SK-N-SH (cell line): Measurements from ENCODE around the gene SYNE2.

Experiments
- EP300 ChIP-seq, 2 experiments: IDR thresholded peaks; 2 replicates each; pipeline versions ENCODE4 v1.4.0 to v1.6.1; 2012; ENCODE audit warnings: borderline replicate concordance in 1 of 2, low read depth in 1 of 2, low read length in 1 of 2
- RAD21 ChIP-seq: IDR thresholded peaks from 2 replicates; pipeline ENCODE4 v1.6.1; 2012; ENCODE audit warnings: mild to moderate bottlenecking, low read length
- RFX5 ChIP-seq: IDR thresholded peaks from 2 replicates; pipeline ENCODE4 v1.6.1; 2012; ENCODE audit warnings: mild to moderate bottlenecking, improper control_type of control experiment, low read length
- SIN3A ChIP-seq: IDR thresholded peaks from 2 replicates; pipeline ENCODE4 v1.6.1; 2012; ENCODE audit warnings: low read depth, mild to moderate bottlenecking, low read length, moderate library complexity, borderline replicate concordance
- TF ChIP-seq, protein P1 (sequence below): fragments of 150-350 bp; IDR thresholded peaks from 2 replicates; pipeline ENCODE4 v1.6.1; 2017; ENCODE audit warnings: antibody characterized with exemption, low read length, low read depth, borderline replicate concordance
- TF ChIP-seq, protein P2 (sequence below): IDR thresholded peaks from 2 replicates; pipeline ENCODE4 v1.4.0; 2012; ENCODE audit warnings: low read depth
- TF ChIP-seq, protein P3 (sequence below): fragments of 200-600 bp; sonication (generic); IDR thresholded peaks from 2 replicates; pipeline ENCODE4 v1.6.1; 2017; ENCODE audit warnings: antibody characterized with exemption, mild to moderate bottlenecking, moderate library complexity

DNA sequence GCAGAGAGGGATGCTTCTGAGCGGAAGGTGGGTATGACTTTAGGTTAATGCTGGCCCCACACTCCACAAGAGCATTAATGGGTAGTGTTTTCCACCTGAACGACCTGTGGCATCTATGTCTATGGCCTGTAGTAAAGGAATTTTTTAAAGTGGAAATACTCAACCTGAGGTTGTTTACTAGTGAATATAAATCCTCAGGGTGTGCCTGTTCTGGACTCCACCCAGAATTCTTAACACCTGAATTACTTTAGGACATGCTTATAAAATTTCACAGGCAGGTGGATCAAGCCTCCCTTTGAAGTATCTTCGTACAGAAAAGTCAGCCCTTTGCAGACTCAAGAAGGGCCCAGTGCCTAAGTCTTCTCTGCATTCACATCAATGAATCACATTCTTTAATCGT is 245.3 kb downstream of the SYNE2 start:
- TF ChIP-seq SIN3A, result no peak
- TF ChIP-seq, protein P1, sequence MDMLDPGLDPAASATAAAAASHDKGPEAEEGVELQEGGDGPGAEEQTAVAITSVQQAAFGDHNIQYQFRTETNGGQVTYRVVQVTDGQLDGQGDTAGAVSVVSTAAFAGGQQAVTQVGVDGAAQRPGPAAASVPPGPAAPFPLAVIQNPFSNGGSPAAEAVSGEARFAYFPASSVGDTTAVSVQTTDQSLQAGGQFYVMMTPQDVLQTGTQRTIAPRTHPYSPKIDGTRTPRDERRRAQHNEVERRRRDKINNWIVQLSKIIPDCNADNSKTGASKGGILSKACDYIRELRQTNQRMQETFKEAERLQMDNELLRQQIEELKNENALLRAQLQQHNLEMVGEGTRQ, result no peak
- no peak for TF ChIP-seq RFX5
- no peak for TF ChIP-seq EP300 (IDR thresholded peaks at IDR 0.05; ENCODE audit: borderline replicate concordance in 1 of 2, low read depth in 1 of 2, low read length in 1 of 2)
- TF ChIP-seq, protein P2, sequence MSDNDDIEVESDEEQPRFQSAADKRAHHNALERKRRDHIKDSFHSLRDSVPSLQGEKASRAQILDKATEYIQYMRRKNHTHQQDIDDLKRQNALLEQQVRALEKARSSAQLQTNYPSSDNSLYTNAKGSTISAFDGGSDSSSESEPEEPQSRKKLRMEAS, result no peak
- TF ChIP-seq, protein P3, sequence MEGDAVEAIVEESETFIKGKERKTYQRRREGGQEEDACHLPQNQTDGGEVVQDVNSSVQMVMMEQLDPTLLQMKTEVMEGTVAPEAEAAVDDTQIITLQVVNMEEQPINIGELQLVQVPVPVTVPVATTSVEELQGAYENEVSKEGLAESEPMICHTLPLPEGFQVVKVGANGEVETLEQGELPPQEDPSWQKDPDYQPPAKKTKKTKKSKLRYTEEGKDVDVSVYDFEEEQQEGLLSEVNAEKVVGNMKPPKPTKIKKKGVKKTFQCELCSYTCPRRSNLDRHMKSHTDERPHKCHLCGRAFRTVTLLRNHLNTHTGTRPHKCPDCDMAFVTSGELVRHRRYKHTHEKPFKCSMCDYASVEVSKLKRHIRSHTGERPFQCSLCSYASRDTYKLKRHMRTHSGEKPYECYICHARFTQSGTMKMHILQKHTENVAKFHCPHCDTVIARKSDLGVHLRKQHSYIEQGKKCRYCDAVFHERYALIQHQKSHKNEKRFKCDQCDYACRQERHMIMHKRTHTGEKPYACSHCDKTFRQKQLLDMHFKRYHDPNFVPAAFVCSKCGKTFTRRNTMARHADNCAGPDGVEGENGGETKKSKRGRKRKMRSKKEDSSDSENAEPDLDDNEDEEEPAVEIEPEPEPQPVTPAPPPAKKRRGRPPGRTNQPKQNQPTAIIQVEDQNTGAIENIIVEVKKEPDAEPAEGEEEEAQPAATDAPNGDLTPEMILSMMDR, result no peak
- TF ChIP-seq RAD21, result no peak
